AG10803 (cell line): ENCODE results near the gene LCN1.

Source experiments
- DNase-seq: peaks from one replicate; pipeline ENCODE4 v3.0.0; 2010; ENCODE audit warnings: low read depth
- H3K4me3 ChIP-seq: 2 replicates; pipeline ENCODE4 v1.5.1; 2011; ENCODE audit warnings: mild to moderate bottlenecking, low read length, control low read depth
- TF ChIP-seq, protein P1 (sequence below): conservative IDR thresholded peaks from 2 replicates; pipeline ENCODE4 v1.5.1; 2011; ENCODE audit warnings: mild to moderate bottlenecking, low read length, control low read depth, inconsistent platforms

Gene LCN1

GRCh38 chr9:135489188-135489906 lies 31.9 kb upstream of the LCN1 start:
- no peak for DNase-seq
- TF ChIP-seq, protein P1, sequence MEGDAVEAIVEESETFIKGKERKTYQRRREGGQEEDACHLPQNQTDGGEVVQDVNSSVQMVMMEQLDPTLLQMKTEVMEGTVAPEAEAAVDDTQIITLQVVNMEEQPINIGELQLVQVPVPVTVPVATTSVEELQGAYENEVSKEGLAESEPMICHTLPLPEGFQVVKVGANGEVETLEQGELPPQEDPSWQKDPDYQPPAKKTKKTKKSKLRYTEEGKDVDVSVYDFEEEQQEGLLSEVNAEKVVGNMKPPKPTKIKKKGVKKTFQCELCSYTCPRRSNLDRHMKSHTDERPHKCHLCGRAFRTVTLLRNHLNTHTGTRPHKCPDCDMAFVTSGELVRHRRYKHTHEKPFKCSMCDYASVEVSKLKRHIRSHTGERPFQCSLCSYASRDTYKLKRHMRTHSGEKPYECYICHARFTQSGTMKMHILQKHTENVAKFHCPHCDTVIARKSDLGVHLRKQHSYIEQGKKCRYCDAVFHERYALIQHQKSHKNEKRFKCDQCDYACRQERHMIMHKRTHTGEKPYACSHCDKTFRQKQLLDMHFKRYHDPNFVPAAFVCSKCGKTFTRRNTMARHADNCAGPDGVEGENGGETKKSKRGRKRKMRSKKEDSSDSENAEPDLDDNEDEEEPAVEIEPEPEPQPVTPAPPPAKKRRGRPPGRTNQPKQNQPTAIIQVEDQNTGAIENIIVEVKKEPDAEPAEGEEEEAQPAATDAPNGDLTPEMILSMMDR, result no peak
- H3K4me3 ChIP-seq, result no peak overlapping the region

DNA sequence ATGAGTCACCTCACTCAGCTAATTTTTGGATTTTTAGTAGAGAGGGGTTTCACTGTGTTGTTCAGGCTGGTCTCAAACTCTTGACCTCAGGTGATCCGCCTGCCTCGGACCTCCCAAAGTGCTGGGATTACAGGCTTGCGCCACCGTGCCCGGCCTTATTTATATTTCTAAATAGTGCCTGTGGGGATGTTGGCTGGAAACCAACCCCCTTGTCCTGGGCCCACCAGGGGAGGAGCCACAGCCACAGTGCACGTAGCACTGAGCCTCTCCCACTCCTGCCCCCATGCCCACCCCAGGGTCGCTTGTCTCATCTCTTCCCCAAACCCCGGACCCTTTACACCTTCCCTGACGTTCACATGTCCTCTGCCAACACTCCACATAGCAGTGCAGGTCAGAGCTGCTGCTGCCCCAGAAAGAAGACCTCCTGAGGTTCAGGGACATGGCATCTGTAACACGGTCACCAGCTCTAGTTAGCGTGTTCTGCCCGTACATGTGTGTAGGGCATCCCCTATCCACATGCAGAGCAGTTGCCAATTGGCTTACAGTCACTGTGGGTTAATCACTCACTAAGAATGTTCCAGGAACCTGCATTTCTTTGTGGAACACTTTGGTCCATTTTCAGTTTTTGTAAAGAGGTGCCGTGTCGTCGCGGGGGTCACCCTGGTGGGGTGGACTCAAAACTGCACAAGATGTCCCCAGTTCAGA lies 30.9 kb upstream of the LCN1 start:
- no peak overlapping the region for H3K4me3 ChIP-seq
- no peak for DNase-seq
- TF ChIP-seq, protein P1, result no peak

- DNase-seq, result no peak
- TF ChIP-seq, protein P1, result no peak
- H3K4me3 ChIP-seq, result no peak overlapping the region
Measured at GRCh38 chr9:135490980-135491464, 30.2 kb upstream of the LCN1 start.

- TF ChIP-seq, protein P1, result no peak
- DNase-seq, result no peak
- no peak overlapping the region for H3K4me3 ChIP-seq
Measured at GRCh38 chr9:135491764-135492163, 29.5 kb upstream of the LCN1 start.

DNA sequence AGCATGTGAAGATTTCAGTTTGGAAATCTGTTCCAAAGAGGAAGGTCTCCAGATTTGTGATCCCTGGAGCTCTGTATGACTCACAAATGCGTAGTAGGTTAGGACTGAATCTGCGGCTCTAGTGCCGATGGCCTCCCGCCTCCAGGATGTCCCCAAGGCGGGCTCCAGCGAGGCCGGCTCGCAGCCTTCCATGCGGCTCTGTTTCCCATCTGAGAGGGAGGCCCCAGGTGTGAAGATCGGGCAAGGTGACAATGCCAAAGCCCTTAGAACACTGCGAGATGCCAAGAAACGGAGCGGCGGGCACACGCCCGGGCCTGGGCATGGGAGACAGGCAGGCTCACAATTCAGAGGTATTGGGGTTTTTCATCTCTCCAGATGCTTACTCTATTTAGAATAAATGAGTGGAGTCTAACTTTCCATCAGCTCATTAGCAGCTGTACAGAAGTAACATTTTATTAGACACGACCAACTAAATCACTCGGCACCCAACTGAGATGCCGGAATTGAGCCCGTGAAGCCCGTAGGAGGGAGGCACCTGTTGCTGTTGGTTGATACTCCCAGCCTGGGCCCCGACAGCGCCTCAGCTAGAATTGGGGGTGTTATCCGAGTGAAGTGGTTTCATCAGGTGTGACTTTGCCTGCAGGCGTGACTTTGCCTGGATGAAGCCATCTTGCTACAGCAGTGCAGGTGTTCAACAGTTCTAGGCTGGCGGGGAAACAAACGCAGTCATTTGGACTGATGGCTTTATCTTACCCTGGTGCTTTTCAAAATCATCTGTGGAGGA lies 28.2 kb upstream of the LCN1 start:
- TF ChIP-seq, protein P1, result no peak
- DNase-seq, result no peak
- H3K4me3 ChIP-seq, result no peak overlapping the region

DNA sequence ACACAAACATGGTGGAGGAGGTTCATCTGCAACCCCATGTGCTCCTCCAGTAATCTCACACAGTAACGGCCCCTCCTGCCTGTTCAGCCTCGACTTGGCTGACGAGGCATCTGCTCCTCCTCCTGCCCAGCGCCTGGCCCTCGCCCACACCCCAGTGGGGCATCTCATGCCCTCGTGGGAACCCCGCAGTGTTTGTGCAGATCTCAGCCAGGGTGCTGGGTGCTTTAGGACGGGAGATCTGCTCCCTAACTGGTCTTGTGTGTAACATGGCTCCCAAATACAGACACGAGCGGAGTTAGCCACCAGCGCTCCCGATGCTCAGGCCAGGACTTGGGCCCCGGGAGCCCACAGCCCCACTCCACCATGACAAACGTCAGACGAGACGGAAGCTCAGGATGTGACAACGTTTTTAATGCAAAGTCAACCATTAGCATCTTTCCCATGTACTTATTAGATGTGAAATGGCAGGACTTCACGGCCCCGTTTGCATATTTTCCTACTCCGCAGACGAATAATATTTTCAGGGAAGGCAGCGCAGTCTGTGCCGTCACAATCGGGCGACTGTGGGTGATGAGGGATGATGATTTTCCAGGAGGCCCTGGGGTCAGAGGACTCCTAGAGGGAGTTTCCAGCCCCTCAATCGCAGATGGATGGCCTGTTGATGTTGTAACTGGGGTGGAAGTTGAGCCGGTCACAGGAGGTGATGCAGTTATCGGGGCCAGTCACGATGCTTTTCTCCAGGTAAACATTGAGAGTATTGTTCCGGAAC lies 26.3 kb upstream of the LCN1 start:
- TF ChIP-seq, protein P1, result no peak
- no peak for DNase-seq
- H3K4me3 ChIP-seq, result no peak overlapping the region
